HL-60/S4 treated with retinoic acid at 250 ng/mL for 4 days and 3 days (cell line): ENCODE results near the gene RNF220.

Experiments
- in situ Hi-C: fragments of 300-500 bp; cut with MboI; formaldehyde crosslinking; loops from 2 replicates; pipeline ENCODE4 v1.7.0; 2022; ENCODE audit warnings: low sequenced_read_pairs

The RNF220 gene

DNA sequence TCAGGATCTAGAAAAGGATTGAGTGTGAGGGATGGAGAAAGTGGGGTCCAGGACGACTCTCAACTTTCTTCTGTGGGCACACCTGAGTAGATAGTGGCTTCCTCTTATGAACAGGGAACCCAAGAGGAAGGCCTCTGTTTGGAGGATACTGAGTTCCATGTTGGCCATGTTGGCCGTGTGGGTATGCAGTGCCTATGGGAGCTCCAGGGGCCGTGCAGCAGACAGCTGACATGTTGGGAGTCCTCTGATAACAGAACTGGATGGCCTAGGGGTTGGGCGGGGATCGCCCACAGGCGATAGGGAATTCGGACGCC lies 226.2 kb downstream of the RNF220 start:
- in situ Hi-C loops = no loop called here

DNA sequence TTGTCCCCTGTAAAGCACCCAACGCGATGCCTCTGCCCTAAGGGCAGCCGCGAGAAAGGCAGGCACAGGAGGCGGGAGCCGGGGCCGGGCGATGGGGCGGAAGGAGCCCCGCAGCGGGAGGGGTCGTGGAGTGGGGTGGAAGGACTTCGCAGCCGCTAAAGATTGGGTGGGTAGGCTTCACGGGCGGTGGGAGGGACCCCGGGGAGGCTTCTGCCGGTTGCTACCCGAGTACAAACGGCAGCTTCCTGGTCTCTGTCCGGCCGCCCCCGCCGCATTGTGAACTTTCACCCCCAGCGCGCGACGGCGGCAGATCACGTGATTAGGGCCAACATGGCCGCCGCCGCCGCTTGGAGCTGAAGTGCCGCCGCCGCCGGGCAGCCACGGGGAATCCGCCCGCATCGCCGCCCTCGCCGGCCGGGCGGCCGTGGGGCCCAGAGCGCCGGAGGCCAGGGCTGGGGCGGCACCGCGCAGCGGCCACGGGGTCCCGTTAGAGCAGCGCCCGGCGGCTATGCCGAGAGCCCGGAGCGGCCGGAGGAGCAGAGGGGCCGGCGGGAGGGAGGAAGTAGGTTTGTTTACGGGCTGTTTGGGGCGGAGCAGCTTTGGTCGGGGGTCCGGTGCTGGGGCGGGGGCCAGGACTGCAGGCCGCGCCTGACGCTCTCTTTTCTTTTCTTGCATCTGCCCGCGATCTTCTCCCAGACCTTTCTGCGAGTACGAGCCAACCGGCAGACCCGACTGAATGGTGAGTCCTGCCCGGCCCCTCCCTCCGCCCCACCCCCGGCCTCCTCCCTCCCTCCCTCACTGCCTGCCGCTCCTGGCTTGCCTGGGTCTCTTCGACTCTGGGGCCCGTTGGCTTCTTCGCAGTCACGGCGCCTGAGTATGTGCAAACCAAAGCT lies 226.8 kb downstream of the RNF220 start:
- in situ Hi-C loops = no loop called here

- in situ Hi-C loops = no loop called here
Measured at GRCh38 chr1:44632598-44632997, 227.5 kb downstream of the RNF220 start.

DNA sequence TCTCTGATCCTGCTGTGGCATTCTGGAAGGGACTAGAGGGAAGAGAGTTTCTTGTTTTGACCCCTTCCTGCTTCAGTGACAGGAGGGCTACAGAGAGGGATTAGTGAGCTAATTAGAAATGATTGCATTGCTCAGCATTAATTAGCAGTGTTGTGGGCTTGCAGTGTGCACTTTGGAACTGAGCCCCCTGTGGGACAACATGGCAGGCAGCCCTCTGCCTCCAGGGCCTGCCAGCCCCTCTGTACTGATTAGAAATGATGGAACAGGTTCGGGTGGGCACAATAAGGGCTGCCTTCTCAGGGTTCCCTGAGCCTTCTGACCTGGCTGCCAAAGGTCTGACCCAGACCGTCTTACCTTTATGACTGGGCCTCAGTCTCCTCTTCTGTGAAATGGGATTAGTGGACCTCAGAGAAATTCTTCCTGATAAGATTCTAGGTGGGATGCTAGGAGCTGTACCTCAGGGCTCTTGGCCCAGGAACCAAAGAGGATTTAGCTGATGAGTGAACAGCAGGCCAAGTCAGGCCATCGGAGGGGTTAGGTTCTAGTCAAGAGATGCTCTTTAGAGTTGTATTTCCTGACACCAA lies 229.6 kb downstream of the RNF220 start:
- in situ Hi-C loops = no loop called here

DNA sequence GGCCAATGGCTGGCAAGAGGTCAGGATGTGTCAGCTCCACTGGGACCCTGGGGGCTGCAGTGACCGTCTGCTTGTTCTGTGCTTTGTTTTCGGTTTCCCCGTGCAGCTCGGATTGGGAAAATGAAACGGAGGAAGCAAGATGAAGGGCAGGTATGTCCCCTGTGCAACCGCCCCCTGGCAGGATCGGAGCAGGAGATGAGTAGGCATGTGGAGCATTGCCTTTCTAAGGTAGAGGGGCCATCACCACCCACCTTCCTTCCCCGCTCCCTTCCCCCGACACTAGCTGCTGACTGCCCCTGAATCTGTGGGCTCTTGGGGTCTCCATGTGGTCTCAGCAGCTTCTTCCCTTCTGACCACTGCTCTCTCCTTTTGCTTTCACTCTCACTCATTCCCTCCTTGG lies 230.4 kb downstream of the RNF220 start:
- in situ Hi-C loops = no loop called here

DNA sequence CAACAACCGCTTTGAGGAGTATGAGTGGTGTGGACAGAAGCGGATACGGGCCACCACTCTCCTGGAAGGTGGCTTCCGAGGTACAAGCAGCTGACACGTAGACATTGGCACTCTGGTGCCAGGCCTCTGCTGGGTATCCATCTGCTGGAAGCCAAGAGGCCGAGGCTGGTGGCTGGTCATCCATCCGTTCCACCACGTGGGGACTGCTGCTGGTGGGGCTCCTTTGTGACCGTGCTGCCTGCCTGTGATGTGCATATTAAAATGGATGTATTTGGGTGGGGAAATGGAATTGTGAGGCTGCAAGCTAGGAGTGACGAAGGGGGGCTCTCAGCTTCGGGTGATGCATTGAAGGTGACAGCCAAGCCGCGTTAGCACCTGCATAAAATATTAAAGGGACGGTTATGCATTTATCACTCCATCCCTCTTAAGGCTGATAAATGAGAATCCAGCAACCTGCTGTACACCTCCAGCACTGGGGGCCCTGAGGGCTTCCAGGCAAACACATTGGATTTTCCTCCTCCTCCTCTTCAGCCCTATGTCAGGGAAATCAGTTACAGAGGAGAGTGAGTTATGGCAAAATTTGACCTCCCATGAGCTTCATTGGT lies 231.1 kb downstream of the RNF220 start:
- in situ Hi-C loops = no loop called here

DNA sequence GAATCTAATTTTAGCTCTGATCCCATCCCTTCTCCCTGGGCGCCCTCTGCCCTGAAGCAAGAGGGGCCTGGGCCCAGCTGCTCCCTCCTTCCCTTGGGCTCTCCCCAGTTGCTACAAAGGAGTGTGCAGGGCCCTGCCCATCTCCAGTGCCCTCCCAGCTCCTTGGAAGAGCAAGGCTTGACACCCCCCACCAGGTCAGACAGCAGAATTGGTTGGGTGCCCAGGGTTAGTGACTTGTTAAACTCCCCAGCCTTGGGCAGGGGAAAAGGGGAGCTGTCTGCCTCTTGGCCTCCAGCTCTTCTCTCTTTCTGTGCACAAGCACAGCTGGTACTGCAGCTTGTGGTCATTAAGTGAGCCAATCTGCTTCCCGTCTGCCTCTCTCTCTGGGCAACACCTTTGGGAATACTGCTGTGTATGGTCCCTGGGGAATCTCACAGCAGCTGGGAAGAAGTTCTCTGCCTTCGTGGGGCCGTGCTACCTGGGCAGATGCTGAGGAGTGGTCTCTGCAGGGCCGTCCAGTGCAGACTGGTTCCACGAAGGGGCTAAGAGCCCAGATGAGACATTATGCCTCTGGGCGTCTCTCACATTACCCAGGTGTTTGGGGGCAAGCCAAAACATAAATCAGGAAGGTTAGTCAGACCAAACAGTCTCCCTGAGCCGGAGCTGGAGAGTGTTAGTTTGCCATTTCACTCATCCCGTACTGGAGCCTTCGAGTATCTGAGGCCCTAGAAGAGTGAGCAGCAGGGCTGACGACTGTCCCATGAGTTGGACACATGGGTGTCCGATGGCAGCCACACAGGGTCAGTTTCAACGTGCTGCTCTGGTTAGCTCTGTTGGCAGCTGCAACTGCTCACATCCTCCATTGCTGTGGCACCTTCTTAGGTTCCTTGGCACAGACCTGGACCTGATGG lies 231.9 kb downstream of the RNF220 start:
- in situ Hi-C loops = no loop called here

DNA sequence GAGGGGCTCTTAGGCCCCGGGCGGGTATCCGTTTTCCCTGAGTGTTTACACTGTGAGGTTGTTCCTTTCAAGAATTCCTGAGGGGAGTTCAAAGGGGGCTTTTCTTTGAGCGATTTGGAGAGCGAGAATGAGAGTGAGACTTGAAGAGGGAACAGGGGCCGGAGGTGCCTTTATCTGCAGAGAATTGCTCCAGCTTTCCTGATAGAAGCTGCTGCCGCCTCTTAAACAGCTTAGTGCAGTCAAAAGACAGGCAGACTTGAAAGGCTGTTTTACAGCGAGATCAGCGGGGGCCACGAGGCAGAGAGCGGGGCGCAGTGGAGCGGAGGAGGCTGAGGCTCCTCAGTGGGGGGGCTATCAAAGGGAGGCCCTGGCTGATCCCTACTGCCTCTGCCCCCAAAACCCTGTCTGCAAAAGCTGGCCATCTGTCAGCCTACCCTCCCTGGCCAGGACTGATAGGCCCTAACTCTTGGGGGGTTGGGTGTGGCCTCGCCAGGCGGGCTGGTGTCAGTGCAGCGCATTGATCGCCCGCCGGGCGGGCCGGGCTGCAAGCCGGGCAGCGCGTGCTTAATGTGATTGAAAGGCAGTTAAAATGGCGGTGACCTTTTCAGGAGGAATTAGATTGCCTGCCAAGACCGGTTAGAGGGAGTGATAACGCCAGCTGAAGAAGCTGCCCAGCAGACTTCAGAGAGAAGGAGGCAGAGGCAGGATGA lies 232.8 kb downstream of the RNF220 start:
- in situ Hi-C loops = no loop called here

GRCh38 chr1:44640200-44640853 lies 235.3 kb downstream of the RNF220 start:
- in situ Hi-C loops = no loop called here

DNA sequence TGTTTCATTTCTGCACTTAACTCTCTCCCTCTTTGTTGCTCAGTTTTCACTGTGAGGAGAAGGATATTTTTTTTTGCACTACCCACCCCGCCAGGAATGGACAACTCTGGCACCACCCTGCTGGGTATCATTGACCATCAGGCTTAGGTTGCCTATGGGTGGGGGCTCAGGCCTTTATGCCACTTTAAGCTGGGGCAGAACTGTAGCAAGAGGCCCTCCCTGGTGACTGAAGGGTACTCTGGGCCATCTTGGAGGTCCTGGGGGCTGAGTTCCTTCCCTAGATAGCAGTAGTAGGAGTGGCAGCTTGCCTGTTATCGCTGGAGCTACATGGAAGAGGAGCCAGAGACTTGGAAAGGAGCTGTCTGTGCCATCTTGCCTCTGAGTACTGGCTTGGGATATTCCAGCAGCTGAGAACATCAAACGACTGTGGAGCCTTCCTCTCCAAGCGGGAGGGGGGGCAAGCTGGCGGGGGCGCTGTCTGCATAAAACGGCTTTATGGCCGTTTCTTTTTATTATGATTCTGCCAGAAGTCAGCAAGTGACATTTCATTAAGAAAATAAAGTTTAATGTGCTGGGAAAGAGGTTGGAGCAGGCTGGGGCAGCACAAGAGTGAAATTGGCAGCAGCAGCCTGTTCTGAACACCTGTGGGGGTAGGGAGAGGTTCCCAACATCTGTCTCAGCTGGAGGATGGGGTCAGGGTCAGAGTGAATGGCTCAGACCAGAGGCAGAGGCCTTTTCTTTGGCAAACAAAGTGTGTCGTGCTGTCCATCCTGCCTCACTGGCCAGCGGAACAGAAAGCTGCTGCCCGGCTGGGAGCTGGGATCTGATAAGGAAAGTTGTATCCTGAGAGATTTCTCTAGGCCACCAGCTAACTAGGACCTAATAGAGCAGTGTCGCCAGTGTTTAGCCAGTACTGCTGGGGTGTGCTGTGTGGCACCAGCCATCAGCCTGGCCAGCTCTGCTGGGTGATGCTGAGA lies 236.4 kb downstream of the RNF220 start:
- in situ Hi-C loops = no loop called here

GRCh38 chr1:44642255-44642654 lies 237.2 kb downstream of the RNF220 start:
- in situ Hi-C loops = no loop called here

- in situ Hi-C loops = no loop called here
Measured at GRCh38 chr1:44642925-44643324, 237.9 kb downstream of the RNF220 start.

- in situ Hi-C loops = no loop called here
Measured at GRCh38 chr1:44643721-44644334, 238.8 kb downstream of the RNF220 start.

DNA sequence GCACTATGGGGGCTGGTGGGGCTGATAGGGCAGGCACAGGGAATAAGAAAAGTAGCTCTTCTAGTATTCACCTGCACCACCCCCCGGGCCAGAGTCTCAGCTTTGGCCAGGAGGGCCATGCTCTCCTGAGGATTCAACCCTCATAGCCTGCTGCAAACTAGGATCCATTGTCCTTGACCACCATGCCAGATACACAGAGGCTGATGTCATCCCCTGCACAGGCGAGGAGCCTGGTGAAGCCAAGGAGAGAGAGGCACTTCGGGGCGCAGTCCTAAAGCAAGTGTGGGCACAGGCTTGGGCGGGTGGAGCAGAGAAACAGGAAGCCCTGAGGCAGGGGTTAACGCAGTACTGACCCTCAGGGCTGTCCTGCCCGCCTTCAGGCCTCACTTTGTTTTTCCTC lies 239.8 kb downstream of the RNF220 start:
- in situ Hi-C loops = no loop called here

DNA sequence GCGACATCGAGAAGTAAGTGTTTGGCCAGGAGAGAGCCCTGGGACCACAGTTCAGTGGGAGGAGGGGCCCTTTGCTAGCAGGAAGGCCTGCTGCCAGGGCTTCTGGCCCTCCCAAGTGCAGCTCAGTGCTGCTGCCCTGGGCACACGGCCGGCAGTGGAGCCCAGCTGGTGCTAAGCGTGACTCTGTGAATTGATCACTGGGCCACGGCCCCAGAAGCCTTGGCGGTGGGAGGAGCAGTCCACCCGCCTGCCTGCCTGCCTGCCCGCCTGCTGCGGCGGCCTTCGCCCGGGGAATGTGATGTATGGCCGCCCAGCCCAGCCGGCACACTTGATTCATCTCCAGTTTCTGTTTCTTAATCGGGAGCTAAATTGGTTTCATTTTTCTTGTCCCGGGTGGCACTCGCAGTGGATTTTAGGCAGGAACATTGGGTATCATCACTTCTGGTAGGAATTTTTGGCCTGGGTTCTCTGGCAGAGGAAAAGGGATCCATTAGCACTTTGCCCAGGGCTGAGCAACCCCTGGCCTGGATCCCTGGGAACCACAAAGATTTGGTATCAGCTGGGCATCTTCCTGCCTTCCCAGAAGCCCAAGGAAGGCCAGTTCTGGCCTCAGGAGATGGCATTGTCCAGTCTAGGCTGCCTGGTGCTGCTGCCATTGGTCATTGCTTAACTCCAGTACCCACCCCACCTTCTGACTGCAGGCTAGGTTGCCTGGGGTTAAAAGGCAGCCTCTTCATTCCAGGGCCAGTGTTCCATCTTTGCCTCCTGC lies 240.6 kb downstream of the RNF220 start:
- in situ Hi-C loops = no loop called here

GRCh38 chr1:44646261-44647110 lies 241.4 kb downstream of the RNF220 start:
- in situ Hi-C loops = no loop called here

GRCh38 chr1:44647896-44648295 lies 242.8 kb downstream of the RNF220 start:
- in situ Hi-C loops = no loop called here
